B cell (primary cell): ENCODE results near the gene PRSS38. TPM values are rescaled to one million over a fixed set of nuclear protein-coding genes. Genes with fewer than 3 reads are reported as not detected.

Experiments
- ATAC-seq: fragments of 200-7000 bp; cut with Tn5 transposase; one replicate; pipeline ENCODE4 v1.10.0; 2021; ENCODE audit warnings: low read depth, mild to moderate bottlenecking, moderate number of reproducible peaks, moderate library complexity
- CTCF ChIA-PET: fragments of 350-600 bp; sonication (Branson Sonifier 250); formaldehyde crosslinking; loops from one replicate; lab custom pipeline; 2021; ENCODE audit warnings: antibody characterized with exemption, inconsistent platforms; lab: Charles Lee
- POLR2A ChIA-PET: fragments of 350-600 bp; sonication (Branson Sonifier 250); formaldehyde crosslinking; loops from one replicate; lab custom pipeline; 2021; ENCODE audit warnings: antibody characterized with exemption; lab: Charles Lee
- DNase-seq: peaks from one replicate; pipeline ENCODE4 v3.0.0; 2013
- H2AFZ ChIP-seq: 2 replicates; pipeline ENCODE4 v1.6.1; 2012; ENCODE audit warnings: mild to moderate bottlenecking, low read depth, low read length; ENCODE audit not compliant: insufficient read depth, poor library complexity, severe bottlenecking
- H3K27ac ChIP-seq, 2 donors: 1 replicate in 1 of 2; 2 replicates in 1 of 2; pipeline ENCODE4 v1.5.1; 2012 to 2013; ENCODE audit warnings: low read length in 2 of 2, mild to moderate bottlenecking in 2 of 2, moderate library complexity in 1 of 2
- H3K27me3 ChIP-seq, 4 experiments: fragments of 200-600 bp in 1 of 4; sonication (generic) in 1 of 4; replicated peaks in 1 of 4; 1 replicate in 2 of 4; 2 replicates in 2 of 4; pipeline versions ENCODE4 v1.6.1 to v1.7.0; 2013 to 2016; ENCODE audit warnings: low read length in 3 of 4, mild to moderate bottlenecking in 2 of 4, mixed read lengths in 1 of 4, moderate library complexity in 1 of 4; ENCODE audit not compliant: insufficient read depth in 4 of 4, control insufficient read depth in 3 of 4; ENCODE audit errors: control extremely low read depth in 1 of 4
- H3K36me3 ChIP-seq, 2 experiments: replicated peaks in 1 of 2; 1 replicate in 1 of 2; 2 replicates in 1 of 2; pipeline versions ENCODE4 v1.6.1 to v1.7.1; 2013; ENCODE audit warnings: low read length in 1 of 2; ENCODE audit not compliant: insufficient read depth in 2 of 2, control insufficient read depth in 1 of 2; ENCODE audit errors: control extremely low read depth in 1 of 2, extremely low read depth in 1 of 2
- H3K4me1 ChIP-seq, 2 donors: fragments of 200-600 bp in 1 of 2; sonication (generic) in 1 of 2; 1 replicate in 1 of 2; 2 replicates in 1 of 2; pipeline versions ENCODE4 v1.5.1 to v1.6.1; 2013 to 2017; ENCODE audit warnings: low read length in 2 of 2; ENCODE audit not compliant: control insufficient read depth in 2 of 2, insufficient read depth in 2 of 2
- H3K4me2 ChIP-seq: replicated peaks from 2 replicates; pipeline ENCODE3; 2012; ENCODE audit warnings: mild to moderate bottlenecking, low read depth, low read length; ENCODE audit not compliant: poor library complexity, severe bottlenecking
- H3K4me3 ChIP-seq, 5 experiments: fragments of 200-600 bp in 1 of 5; sonication (generic) in 1 of 5; 1 replicate in 3 of 5; 2 replicates in 2 of 5; pipeline versions ENCODE4 v1.5.1 to v1.7.0; 2011 to 2016; ENCODE audit warnings: low read length in 4 of 5, mild to moderate bottlenecking in 4 of 5, low read depth in 2 of 5, control low read depth in 1 of 5, moderate library complexity in 1 of 5; ENCODE audit not compliant: insufficient read depth in 1 of 5; ENCODE audit errors: control extremely low read depth in 1 of 5, extremely low read depth in 1 of 5
- H3K79me2 ChIP-seq: fragments of 200-600 bp; sonication (generic); one replicate; pipeline ENCODE4 v1.6.0; 2016; ENCODE audit warnings: low read length; ENCODE audit not compliant: control insufficient read depth, insufficient read depth
- H3K9ac ChIP-seq: fragments of 200-600 bp; sonication (generic); 2 replicates; pipeline ENCODE4 v1.6.1; 2017; ENCODE audit warnings: mild to moderate bottlenecking, low read length, moderate library complexity
- H3K9me3 ChIP-seq, 3 donors: one replicate each; pipeline versions ENCODE4 v1.6.1 to v1.7.1; 2013; ENCODE audit warnings: low read length in 2 of 3; ENCODE audit not compliant: control insufficient read depth in 2 of 3, insufficient read depth in 1 of 3; ENCODE audit errors: control extremely low read depth in 1 of 3
- H4K20me1 ChIP-seq: 2 replicates; pipeline ENCODE4 v1.6.0; 2012; ENCODE audit warnings: mild to moderate bottlenecking, low read length; ENCODE audit not compliant: insufficient read depth, control insufficient read depth, poor library complexity, severe bottlenecking
- H3K27ac Mint-ChIP-seq: one replicate; pipeline ENCODE4 v1.8.0; 2021; ENCODE audit warnings: mixed read lengths
- H3K27me3 Mint-ChIP-seq: one replicate; pipeline ENCODE4 v1.8.0; 2021; ENCODE audit warnings: mixed read lengths
- H3K4me1 Mint-ChIP-seq: one replicate; pipeline ENCODE4 v1.8.0; 2021; ENCODE audit warnings: mixed read lengths
- H3K4me3 Mint-ChIP-seq: one replicate; pipeline ENCODE4 v1.8.0; 2021; ENCODE audit warnings: mixed read lengths
- H3K9me3 Mint-ChIP-seq: one replicate; pipeline ENCODE4 v1.8.0; 2022; ENCODE audit warnings: mixed read lengths; ENCODE audit not compliant: insufficient read depth
- EZH2 ChIP-seq: IDR thresholded peaks from 2 replicates; pipeline ENCODE4 v1.6.1; 2012; ENCODE audit warnings: borderline replicate concordance, low read depth, mild to moderate bottlenecking, moderate library complexity, low read length; ENCODE audit not compliant: insufficient read depth, poor library complexity, severe bottlenecking
- WGBS: methylation state at CpG from one replicate; pipeline ENCODE4 v1.1.5; 2013; ENCODE audit warnings: missing lambda C conversion rate; ENCODE audit not compliant: insufficient coverage; 5-methylcytosine and 5-hydroxymethylcytosine counted together
- intact Hi-C: fragments of 100-400 bp; cut with micrococcal nuclease; formaldehyde crosslinking; loops from one replicate; pipeline ENCODE4 v1.10.0; 2022
- polyA plus RNA-seq: library from polyadenylated mRNA; depleted of rRNA; stranded (reverse); fragments of >200 nt; gene quantifications from 2 replicates; pipeline ENCODE4 v1.2.3, GENCODE V29; 2012
- total RNA-seq, 2 donors: library from RNA; stranded (reverse); fragments of 120-200 nt in 1 of 2; gene quantifications; 1 replicate in 1 of 2; 2 replicates in 1 of 2; pipeline versions ENCODE4 v1.2.3 to v1.2.4, GENCODE V29; 2013 to 2022
- TF ChIP-seq, protein P1 (sequence below): fragments of 200-600 bp; IDR thresholded peaks from one replicate; pipeline ENCODE4 v1.8.0; 2022; ENCODE audit warnings: antibody characterized with exemption, mild to moderate bottlenecking

The PRSS38 gene
- total and polyA plus RNA-seq, 2 donors (not counting 1 experiment from before 2014, with no cell fraction given), result not detected

DNA sequence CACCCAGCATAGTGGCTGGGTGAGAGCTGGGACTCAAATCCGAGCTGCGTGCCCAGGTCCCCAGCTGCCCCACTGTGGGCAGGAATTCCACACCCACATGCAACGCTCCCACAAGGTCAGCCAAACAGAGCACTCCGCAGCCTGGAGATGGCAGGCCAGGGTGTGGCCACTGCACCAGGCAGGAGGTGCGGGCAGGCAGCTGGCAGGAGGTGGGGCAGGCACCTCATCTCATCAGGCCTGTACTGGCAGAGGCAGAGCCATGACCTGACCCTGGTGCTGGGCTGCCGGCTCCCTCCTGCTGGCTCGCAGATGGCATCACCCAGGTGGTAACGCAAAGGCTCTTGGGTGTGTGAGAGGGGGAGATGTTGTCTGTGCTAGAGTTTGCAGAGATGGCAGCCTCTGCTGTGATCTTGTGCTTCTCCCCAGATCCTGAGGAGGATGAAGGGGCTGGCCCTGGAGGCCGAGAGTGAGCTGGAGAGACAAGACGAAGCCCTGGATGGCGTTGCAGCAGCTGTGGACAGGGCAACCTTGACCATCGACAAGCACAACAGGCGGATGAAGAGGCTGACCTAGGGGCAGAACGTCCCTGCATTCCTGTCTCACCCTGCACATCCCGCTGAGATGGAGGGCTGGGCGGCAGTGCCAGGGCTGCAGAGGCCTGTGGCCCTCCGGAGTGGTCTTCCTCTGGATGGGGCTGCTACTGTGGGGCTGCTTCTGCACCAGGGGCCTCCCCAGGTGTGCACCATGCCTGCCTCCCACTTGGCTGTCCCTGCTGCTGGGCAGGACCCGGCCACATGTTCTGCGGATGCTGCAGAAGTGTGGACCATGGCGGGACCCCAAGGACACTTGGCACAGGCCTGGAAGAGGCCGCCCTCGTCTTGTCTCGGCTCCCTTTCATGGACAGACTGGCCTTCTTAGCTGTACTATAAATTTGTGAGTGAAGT lies 35.1 kb upstream of the PRSS38 start:
- H3K79me2 ChIP-seq, result no peaks in the 10 kb centered on the region
- H3K27ac ChIP-seq, result no peak overlapping the region
- ATAC-seq (no peak), DNase-seq (no peak)
- Mint-ChIP-seq H3K9me3 (no peaks in the 10 kb centered on the region), H3K4me1 (peaks cover under 1% of the 10 kb centered on the region), H3K27me3 (no peaks in the 10 kb centered on the region), H3K4me3 (no peak overlapping the region), H3K27ac (no peak overlapping the region)
- peaks cover 0 to 3% of the 10 kb centered on the region in 2 donors for H3K4me1 ChIP-seq
- TF ChIP-seq, protein P1, sequence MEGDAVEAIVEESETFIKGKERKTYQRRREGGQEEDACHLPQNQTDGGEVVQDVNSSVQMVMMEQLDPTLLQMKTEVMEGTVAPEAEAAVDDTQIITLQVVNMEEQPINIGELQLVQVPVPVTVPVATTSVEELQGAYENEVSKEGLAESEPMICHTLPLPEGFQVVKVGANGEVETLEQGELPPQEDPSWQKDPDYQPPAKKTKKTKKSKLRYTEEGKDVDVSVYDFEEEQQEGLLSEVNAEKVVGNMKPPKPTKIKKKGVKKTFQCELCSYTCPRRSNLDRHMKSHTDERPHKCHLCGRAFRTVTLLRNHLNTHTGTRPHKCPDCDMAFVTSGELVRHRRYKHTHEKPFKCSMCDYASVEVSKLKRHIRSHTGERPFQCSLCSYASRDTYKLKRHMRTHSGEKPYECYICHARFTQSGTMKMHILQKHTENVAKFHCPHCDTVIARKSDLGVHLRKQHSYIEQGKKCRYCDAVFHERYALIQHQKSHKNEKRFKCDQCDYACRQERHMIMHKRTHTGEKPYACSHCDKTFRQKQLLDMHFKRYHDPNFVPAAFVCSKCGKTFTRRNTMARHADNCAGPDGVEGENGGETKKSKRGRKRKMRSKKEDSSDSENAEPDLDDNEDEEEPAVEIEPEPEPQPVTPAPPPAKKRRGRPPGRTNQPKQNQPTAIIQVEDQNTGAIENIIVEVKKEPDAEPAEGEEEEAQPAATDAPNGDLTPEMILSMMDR, result no peak
- TF ChIP-seq EZH2, result no peak
- no peaks in the 10 kb centered on the region for H4K20me1 ChIP-seq
- H3K4me3 ChIP-seq, result no peak overlapping the region
- 91% methylated on average over 17 of the region's 23 CpGs for WGBS
- POLR2A ChIA-PET, result no interaction called here
- CTCF ChIA-PET, result no interaction called here
- H3K36me3 ChIP-seq, result peaks cover 0 to 23% of the 10 kb centered on the region in 2 experiments
- intact Hi-C loops, result loop anchor here (10.0 kb wide), 1 partner anchor 704 kb away; the partner anchor contains the start of gene RNF187
- no peaks in the 10 kb centered on the region for H3K27me3 ChIP-seq
- no peak overlapping the region for H2AFZ ChIP-seq
- H3K4me2 ChIP-seq, result no peak overlapping the region
- H3K9ac ChIP-seq, result no peak overlapping the region
- H3K9me3 ChIP-seq, result peaks cover 0 to 7% (median 0%) of the 10 kb centered on the region in 3 donors
